Suprapubic skin (tissue), 4 donors: ENCODE results near the gene ARHGEF7.

Source experiments
- POLR2A ChIP-seq, 2 donors: fragments of 450-650 bp; IDR thresholded peaks; one replicate each; pipeline ENCODE4 v1.6.1; 2017; ENCODE audit warnings: antibody characterized with exemption in 2 of 2, mild to moderate bottlenecking in 2 of 2, moderate library complexity in 2 of 2
- POLR2AphosphoS5 ChIP-seq, 3 donors: sonication (generic); formaldehyde crosslinking; IDR thresholded peaks; one replicate each; pipeline ENCODE4 v1.6.1; 2017; ENCODE audit warnings: antibody characterized with exemption in 3 of 3
- TF ChIP-seq, protein P1 (sequence below), 2 donors: fragments of 200-600 bp in 1 of 2; fragments of 450-650 bp in 1 of 2; sonication (generic) in 1 of 2; IDR thresholded peaks; one replicate each; pipeline ENCODE4 v1.5.1; 2016 to 2019; ENCODE audit warnings: antibody characterized with exemption in 2 of 2, mild to moderate bottlenecking in 1 of 2, moderate library complexity in 1 of 2

- TF ChIP-seq, protein P1, sequence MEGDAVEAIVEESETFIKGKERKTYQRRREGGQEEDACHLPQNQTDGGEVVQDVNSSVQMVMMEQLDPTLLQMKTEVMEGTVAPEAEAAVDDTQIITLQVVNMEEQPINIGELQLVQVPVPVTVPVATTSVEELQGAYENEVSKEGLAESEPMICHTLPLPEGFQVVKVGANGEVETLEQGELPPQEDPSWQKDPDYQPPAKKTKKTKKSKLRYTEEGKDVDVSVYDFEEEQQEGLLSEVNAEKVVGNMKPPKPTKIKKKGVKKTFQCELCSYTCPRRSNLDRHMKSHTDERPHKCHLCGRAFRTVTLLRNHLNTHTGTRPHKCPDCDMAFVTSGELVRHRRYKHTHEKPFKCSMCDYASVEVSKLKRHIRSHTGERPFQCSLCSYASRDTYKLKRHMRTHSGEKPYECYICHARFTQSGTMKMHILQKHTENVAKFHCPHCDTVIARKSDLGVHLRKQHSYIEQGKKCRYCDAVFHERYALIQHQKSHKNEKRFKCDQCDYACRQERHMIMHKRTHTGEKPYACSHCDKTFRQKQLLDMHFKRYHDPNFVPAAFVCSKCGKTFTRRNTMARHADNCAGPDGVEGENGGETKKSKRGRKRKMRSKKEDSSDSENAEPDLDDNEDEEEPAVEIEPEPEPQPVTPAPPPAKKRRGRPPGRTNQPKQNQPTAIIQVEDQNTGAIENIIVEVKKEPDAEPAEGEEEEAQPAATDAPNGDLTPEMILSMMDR (IDR thresholded peaks at IDR 0.05), result no peak
- TF ChIP-seq POLR2A (IDR thresholded peaks at IDR 0.05) (no peak), POLR2AphosphoS5 (IDR thresholded peaks at IDR 0.05) (no peak)
Observed at GRCh38 chr13:111121506-111121905, 6.4 kb downstream of the ARHGEF7 start.
